Coronary artery (tissue), 2 donors: Measurements from ENCODE around the gene GALNT4.

ENCODE experiments used
- DNase-seq: peaks from one replicate; pipeline ENCODE4 v3.0.0-alpha.2; 2017; ENCODE audit warnings: low spot score
- H3K27ac ChIP-seq, 2 donors: fragments of 200-600 bp; sonication (generic); one replicate each; pipeline ENCODE4 v1.5.1; 2016 to 2019
- H3K4me3 ChIP-seq: fragments of 200-600 bp; sonication (generic); 2 replicates; pipeline ENCODE4 v1.5.1; 2016; ENCODE audit warnings: mild to moderate bottlenecking, moderate library complexity
- CTCF ChIP-seq: fragments of 200-600 bp; sonication (generic); IDR thresholded peaks from one replicate; pipeline ENCODE4 v1.5.1; 2019; ENCODE audit warnings: antibody characterized with exemption

GALNT4 gene

GRCh38 chr12:89538897-89539296 lies 14.3 kb upstream of the GALNT4 start:
- Histone ChIP-seq H3K27ac (no peak overlapping the region), H3K4me3 (no peak overlapping the region)
- DNase-seq, result no peak
- no peak for TF ChIP-seq CTCF

- Histone ChIP-seq H3K27ac (no peak overlapping the region), H3K4me3 (no peak overlapping the region)
- DNase-seq, result no peak
- no peak for TF ChIP-seq CTCF
Observed at GRCh38 chr12:89537389-89537788, 12.8 kb upstream of the GALNT4 start.

GRCh38 chr12:89529738-89530137 lies 5.1 kb upstream of the GALNT4 start:
- no peak for DNase-seq
- Histone ChIP-seq H3K27ac (no peak overlapping the region), H3K4me3 (no peak overlapping the region)
- TF ChIP-seq CTCF, result peak; percentile 48

- no peak for DNase-seq
- no peak for TF ChIP-seq CTCF
- no peak overlapping the region for H3K27ac ChIP-seq
- H3K4me3 ChIP-seq, result no peak overlapping the region
Observed at GRCh38 chr12:89528434-89528833, 3.8 kb upstream of the GALNT4 start.

GRCh38 chr12:89525824-89526770 lies 1.5 kb upstream of the GALNT4 start, which contains the start of gene POC1B:
Gene POC1B, minus strand, starts transcription at chr12:89526047. Its CDS starts 152 bp downstream, at chr12:89525895.
- peak; percentile 88 for DNase-seq
- H3K27ac ChIP-seq, result peak within 1 kb of the TSS; percentile 92 to 97
- peak within 1 kb of the TSS; percentile 97 for H3K4me3 ChIP-seq
- TF ChIP-seq CTCF, result no peak

- DNase-seq, result no peak
- H3K27ac ChIP-seq, result peak overlapping the region; percentile 92 to 97
- no peak for TF ChIP-seq CTCF
- H3K4me3 ChIP-seq, result peak overlapping the region; percentile 97
Observed at GRCh38 chr12:89525305-89525823, 768 bp upstream of the GALNT4 start.
